Adipocyte (in vitro differentiated cells): ENCODE results near the gene DGKI.
A peak's percentile ranks its signal among the peaks of the same experiment; 100 is the strongest.

ENCODE experiments used
- DNase-seq: peaks from one replicate; pipeline ENCODE4 v3.0.0-alpha.2; 2015; ENCODE audit warnings: low read depth
- H3K27me3 ChIP-seq: replicated peaks from 2 replicates; pipeline ENCODE4 v1.7.0; 2013; ENCODE audit warnings: mild to moderate bottlenecking, low read length, moderate library complexity; ENCODE audit not compliant: control insufficient read depth, insufficient read depth
- H3K36me3 ChIP-seq: 2 replicates; pipeline ENCODE4 v1.7.0; 2013; ENCODE audit warnings: low read length, mild to moderate bottlenecking, moderate library complexity; ENCODE audit not compliant: control insufficient read depth, insufficient read depth, severe bottlenecking
- H3K4me1 ChIP-seq: 2 replicates; pipeline ENCODE4 v1.7.0; 2013; ENCODE audit warnings: mild to moderate bottlenecking, low read length, moderate library complexity; ENCODE audit not compliant: control insufficient read depth, insufficient read depth
- H3K4me3 ChIP-seq: 2 replicates; pipeline ENCODE4 v1.7.0; 2013; ENCODE audit warnings: mild to moderate bottlenecking, low read length, moderate library complexity
- H3K9ac ChIP-seq: 2 replicates; pipeline ENCODE4 v1.7.0; 2013; ENCODE audit warnings: mild to moderate bottlenecking, low read length, moderate library complexity
- H3K9me3 ChIP-seq: 2 replicates; pipeline ENCODE4 v1.7.0; 2013; ENCODE audit warnings: mild to moderate bottlenecking, low read length, moderate library complexity; ENCODE audit not compliant: control insufficient read depth

Gene DGKI

DNA sequence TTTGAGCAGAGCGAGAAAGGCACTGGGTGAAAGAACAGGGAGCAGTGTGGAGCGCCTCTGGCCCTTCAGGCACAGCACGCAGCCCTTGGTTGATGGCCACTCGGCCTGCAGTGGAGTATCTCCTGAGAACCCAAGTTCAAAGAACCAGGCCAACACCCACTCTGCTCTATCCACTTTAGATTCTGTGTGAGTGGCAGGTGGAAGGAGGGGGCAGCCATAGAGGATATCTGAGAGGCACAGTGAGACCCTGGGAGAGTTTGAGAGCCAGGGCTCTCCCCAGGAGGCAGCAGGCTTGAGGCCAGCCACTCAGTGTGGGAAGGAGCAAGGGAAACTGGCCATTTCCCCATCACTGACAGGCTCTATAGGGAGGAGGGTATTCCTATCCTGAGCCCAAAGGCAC lies 450.7 kb downstream of the DGKI start:
- H3K4me3 ChIP-seq, result no peak overlapping the region

DNA sequence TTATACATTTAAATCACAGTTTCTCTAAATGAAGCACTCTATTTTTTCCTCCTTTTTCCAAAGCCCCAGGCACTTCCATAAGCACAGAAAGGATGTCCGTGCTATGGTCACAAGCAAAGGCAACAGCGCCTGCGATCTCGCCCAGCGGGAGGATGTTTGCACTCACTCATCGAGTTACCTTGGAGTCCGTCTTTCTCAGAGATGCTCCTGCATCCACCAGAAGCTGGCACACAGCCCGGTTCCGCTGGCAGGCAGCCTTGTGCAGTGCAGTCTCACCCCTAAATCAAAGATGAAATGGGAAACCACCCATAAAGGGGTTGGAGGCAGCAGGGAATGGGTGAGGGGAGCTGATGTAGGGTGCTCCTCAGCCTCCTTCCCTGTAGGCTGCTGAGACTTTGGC lies 451.4 kb downstream of the DGKI start:
- Histone ChIP-seq H3K36me3 (peaks cover 14% of the 10 kb centered on the region), H3K4me3 (no peak overlapping the region), H3K4me1 (peaks cover 4% of the 10 kb centered on the region), H3K9me3 (no peaks in the 10 kb centered on the region), H3K27me3 (no peaks in the 10 kb centered on the region), H3K9ac (no peak overlapping the region)
- DNase-seq, result no peak

More for the DNA sequence above, 450.7 kb downstream of the DGKI start:
- Histone ChIP-seq H3K36me3 (peaks cover 14% of the 10 kb centered on the region), H3K27me3 (no peaks in the 10 kb centered on the region), H3K4me1 (peaks cover 4% of the 10 kb centered on the region), H3K9me3 (no peaks in the 10 kb centered on the region), H3K9ac (no peak overlapping the region)
- no peak for DNase-seq

DNA sequence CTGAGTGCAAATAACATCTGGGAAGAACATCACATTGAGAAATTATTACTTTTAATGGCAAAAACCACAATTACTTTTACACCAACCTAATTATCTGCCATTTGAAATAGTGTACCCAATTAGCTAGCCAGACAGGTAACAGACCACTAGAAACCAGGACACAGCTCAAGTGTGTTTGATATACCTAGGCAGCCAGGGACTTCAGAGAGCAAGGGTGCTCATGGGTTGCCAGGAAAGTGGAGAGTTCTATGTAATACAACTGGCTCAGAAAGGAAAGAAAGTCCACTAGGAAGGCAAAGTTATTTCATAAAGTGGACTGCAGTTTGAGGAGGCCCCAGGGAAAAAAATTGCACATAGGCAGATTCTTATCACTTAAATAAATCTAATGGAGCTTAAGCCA lies 453.2 kb downstream of the DGKI start:
- Histone ChIP-seq H3K27me3 (no peaks in the 10 kb centered on the region), H3K4me1 (no peaks in the 10 kb centered on the region), H3K36me3 (peaks cover 14% of the 10 kb centered on the region), H3K9me3 (no peaks in the 10 kb centered on the region), H3K4me3 (no peak overlapping the region), H3K9ac (no peak overlapping the region)
- no peak for DNase-seq

DNA sequence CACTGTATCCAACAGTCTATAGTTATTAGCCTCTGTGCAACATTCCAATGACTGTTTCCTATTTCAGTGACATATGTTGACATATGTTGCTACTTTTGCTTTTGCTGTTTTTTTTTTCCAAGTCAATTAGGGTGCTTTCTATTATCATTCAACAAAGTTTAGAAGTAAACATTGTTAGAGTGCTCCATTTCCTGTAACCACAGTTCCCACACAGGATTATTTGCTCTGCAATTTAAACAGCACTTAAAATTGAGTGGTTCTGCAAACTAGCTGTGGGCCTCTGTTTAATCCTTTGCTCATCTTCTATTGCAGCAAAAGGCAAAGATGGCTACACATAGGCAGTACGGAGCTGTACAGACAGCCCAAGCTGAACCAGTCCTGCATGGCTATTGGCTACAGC lies 456.7 kb downstream of the DGKI start:
- H3K4me3 ChIP-seq, result no peak overlapping the region
- no peaks in the 10 kb centered on the region for H3K27me3 ChIP-seq
- no peak for DNase-seq

DNA sequence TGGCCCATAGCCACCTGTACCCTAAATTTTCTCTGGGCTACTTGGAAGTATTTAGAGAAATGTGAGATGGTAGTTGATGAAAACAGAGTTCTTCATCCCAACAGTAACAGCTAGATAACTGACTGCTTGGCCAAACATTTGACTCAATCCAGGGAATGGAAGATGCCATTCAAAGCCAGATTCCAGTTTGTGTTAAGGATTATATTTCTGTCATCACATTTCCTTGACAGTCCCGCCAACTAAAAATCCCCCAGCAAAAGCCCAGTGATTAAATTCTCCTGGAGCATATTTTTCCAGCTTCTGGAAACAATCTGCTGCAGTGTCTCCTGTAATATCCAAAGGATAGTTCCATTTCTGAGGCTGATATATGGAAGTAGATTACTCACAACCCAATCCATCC lies 457.9 kb downstream of the DGKI start:
- DNase-seq, result no peak
- H3K36me3 ChIP-seq, result no peaks in the 10 kb centered on the region
- no peaks in the 10 kb centered on the region for H3K9me3 ChIP-seq
- H3K4me1 ChIP-seq, result no peaks in the 10 kb centered on the region
- no peaks in the 10 kb centered on the region for H3K27me3 ChIP-seq
- no peak overlapping the region for H3K9ac ChIP-seq
- no peak overlapping the region for H3K4me3 ChIP-seq

More for the DNA sequence above, 456.7 kb downstream of the DGKI start:
- Histone ChIP-seq H3K9ac (no peak overlapping the region), H3K36me3 (peaks cover under 1% of the 10 kb centered on the region), H3K4me1 (no peaks in the 10 kb centered on the region), H3K9me3 (no peaks in the 10 kb centered on the region)

DNA sequence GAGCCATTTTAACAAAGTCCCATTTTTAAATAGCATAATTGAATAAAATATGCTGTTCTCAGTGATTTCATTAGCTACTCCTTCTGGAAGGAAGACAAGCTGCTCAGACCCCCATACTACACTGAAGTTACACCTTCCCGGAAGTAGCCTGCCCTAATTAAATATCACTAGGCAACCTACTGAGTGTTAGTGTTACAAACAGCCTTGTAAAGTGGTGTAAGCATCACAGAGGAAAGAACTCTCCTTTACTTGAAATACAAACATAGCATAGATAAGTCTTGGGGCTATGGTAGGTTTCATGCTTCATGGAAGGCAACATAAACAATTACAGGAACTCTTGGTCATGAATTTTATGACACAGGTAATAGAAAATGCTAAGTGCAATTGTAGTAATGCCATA lies 459.8 kb downstream of the DGKI start:
- H3K27me3 ChIP-seq, result no peaks in the 10 kb centered on the region
- H3K36me3 ChIP-seq, result no peaks in the 10 kb centered on the region
- H3K4me1 ChIP-seq, result no peaks in the 10 kb centered on the region
- H3K4me3 ChIP-seq, result no peak overlapping the region
- no peak overlapping the region for H3K9ac ChIP-seq
- DNase-seq, result no peak
- H3K9me3 ChIP-seq, result no peaks in the 10 kb centered on the region

DNA sequence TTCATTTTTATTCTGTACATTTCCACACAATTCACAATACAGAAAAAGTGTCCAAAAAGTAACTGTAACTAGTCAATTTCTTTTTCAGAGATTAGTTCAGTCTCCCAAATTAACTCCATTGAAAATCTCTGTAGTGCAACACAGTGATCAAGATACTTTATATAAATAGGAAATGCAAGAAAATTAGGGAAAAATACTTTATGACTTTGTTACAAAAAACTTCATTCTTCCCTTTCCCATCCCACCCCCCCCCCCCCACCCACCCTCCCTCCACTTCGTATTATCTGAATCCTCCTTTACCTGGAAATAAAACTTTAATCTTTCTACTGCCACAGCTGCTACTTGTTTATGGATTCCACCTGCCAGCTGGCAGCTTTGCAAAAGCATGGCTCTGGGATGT lies 465.7 kb downstream of the DGKI start:
- peaks cover 9% of the 10 kb centered on the region for H3K9me3 ChIP-seq
- H3K4me3 ChIP-seq, result no peak overlapping the region
- H3K36me3 ChIP-seq, result no peaks in the 10 kb centered on the region
- H3K4me1 ChIP-seq, result no peaks in the 10 kb centered on the region
- H3K9ac ChIP-seq, result no peak overlapping the region
- H3K27me3 ChIP-seq, result no peaks in the 10 kb centered on the region
- no peak for DNase-seq

DNA sequence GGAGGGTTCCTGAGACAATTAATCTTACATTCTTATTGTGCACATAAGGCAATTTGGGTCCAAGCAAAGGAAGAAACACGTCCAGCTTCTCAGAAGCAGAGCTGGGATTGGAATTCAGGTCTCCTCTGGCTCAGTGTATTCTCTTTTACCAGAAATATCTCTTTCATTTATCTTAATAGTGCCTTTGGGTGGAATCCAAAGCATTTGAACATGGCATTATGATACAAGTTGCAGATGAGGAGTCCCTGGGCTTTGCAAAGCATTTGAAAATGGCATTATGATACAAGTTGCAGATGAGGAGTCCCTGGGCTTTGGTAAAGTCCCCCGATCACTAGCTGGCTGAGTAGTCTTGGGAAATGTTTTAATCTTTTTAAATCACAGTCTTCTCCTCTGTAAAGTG lies 473.3 kb downstream of the DGKI start:
- Histone ChIP-seq H3K4me1 (no peaks in the 10 kb centered on the region), H3K27me3 (no peaks in the 10 kb centered on the region), H3K36me3 (no peaks in the 10 kb centered on the region), H3K9ac (no peak overlapping the region), H3K4me3 (no peak overlapping the region), H3K9me3 (peaks cover 9% of the 10 kb centered on the region)
- no peak for DNase-seq

DNA sequence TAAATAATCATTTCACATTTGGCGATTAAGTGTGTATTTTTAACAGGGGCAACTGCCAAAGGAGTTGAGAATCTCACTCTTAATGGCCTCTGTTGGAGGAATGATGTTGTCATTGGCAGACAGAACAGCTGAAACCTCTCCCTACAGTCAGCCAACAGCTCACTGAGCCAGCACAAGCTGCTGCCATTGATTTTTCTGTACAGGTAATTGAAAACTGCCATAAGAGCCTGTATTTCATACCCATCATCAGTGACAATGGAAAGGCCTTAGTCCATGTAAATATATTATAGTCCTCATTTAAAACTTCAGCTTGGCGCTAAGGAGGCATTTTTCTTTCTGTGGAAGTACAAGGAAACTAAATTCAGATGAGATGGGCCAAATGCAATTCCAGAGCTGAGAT lies 475.2 kb downstream of the DGKI start:
- H3K36me3 ChIP-seq, result no peaks in the 10 kb centered on the region
- no peaks in the 10 kb centered on the region for H3K4me1 ChIP-seq
- no peak for DNase-seq
- H3K4me3 ChIP-seq, result no peak overlapping the region
- H3K9me3 ChIP-seq, result no peaks in the 10 kb centered on the region
- no peaks in the 10 kb centered on the region for H3K27me3 ChIP-seq
- H3K9ac ChIP-seq, result no peak overlapping the region

DNA sequence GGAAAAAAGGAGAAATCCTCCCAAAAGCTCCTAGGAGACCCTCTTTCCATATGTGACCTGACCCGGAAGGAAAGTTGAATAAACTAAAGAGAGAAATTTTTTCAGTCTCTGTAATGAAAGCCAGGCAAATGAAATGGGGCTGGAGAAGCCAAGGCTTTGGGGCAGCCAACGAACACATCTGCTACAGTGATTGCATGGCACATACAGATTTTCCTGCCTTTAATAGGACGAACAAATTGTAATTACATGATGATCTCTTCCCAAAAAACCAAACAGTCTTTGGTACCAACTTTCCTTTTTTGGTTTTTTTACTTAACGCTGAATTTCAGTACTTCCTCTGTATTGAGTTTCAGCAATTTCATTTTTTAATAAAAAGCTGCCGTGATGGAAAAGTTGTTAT lies 479.8 kb downstream of the DGKI start:
- Histone ChIP-seq H3K9ac (no peak overlapping the region), H3K4me1 (no peaks in the 10 kb centered on the region), H3K9me3 (peaks cover under 1% of the 10 kb centered on the region), H3K27me3 (no peaks in the 10 kb centered on the region), H3K4me3 (no peak overlapping the region), H3K36me3 (no peaks in the 10 kb centered on the region)
- DNase-seq, result no peak

DNA sequence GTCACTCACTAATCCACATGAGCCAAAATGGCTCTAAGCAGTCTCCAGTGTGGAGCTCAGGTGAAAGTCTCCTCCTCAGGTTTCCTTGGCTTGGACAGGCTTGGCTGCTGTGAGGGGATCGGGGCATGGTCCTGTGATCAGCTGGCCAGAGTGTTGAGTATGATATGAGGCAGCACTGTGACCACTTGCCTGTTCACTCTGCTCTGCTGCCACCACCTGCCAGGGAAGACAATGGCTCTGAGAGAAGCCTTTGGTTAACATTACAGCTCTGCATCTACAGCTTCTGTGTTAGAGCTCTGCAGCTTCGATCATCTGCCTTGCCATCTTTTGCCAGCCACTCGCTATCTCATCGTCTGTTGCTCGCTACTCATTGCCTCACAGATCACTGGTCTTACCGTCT lies 483.1 kb downstream of the DGKI start:
- DNase-seq, result no peak
- Histone ChIP-seq H3K27me3 (no peaks in the 10 kb centered on the region), H3K9me3 (peaks cover 29% of the 10 kb centered on the region)

DNA sequence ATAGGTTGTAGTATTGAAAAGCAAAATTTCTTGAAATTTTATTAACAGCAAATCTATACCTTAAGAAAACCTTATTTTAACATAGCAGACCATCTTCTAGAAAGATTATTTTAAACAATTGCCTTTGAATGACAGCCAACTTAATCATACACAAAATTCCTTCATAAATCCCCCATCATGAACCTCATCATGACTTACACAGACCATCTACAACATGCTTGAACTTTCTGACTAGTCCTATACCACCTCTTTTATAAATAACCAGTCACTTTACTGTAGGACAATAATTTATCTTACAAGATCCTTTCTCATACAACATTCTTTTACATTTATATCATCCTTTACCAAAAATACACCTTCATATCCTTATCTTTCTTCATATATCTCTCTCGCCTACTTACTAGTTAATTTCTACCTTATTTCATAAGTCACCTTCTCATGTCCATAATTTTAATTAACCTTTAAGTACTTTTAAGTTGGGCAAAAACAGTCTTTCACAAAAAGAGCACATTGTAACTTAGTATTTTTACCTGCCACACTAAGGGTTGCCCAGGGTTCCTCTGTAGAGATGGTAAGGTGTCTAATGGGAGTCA lies 486.6 kb downstream of the DGKI start:
- Histone ChIP-seq H3K4me3 (peak overlapping the region; percentile 17), H3K27me3 (no peaks in the 10 kb centered on the region), H3K4me1 (no peaks in the 10 kb centered on the region), H3K9me3 (peaks cover 34% of the 10 kb centered on the region), H3K36me3 (no peaks in the 10 kb centered on the region), H3K9ac (no peak overlapping the region)
- no peak for DNase-seq

More for the DNA sequence above, 483.1 kb downstream of the DGKI start:
- Histone ChIP-seq H3K36me3 (no peaks in the 10 kb centered on the region), H3K4me3 (no peak overlapping the region), H3K4me1 (no peaks in the 10 kb centered on the region), H3K9ac (no peak overlapping the region)
